GM18870 (cell line): ENCODE results near the gene SLC10A3.

Source experiments
- ATAC-seq: cut with Tn5 transposase; IDR thresholded peaks from one replicate; pipeline ENCODE4 v1.9.1; 2021; ENCODE audit warnings: moderate library complexity; ENCODE audit not compliant: unreplicated experiment

SLC10A3 gene

DNA sequence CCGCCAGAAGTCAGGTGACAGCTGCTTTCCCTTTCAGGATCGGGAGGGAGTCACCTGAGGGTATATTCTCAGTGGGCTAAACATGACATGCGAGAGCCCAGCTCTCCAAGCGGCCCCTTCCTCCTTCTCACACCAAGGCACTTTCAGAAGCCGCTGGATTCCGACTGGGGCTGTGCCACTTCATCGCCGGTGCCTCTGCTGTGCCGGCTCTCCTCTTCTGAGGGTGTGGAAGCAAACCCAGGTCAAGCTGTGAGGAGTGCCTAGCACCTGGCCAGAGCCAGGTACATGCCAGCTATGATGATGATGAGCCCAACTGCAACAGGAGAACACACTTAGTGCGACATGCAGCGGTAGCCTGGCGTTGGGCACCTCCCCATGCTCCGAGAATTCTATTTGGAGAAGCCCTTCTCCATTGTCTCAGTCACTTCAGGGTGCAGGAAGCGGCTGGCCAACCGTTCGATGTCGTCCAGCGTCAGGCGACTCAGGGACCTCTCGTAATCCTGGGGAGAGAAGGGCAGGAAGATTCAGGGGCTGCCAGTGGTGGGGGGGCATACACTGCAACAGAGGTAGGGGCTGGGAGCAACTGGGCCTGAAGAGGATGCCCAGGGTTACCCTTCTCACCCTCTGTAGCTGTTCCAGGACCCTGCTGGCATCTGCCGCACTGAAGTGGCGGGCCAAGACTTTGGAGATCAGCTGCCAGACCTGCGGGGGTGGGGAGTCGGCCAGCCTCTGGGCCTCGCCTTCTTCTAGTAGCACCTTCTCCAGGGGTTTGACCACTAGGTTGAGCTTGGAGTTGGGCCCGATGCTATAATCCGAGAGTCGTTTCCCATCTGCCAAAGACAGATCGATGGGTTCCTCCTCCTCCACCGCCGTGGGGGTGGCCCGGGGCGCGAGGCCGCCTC is 5.0 kb downstream of the SLC10A3 start:
- no peak for ATAC-seq

DNA sequence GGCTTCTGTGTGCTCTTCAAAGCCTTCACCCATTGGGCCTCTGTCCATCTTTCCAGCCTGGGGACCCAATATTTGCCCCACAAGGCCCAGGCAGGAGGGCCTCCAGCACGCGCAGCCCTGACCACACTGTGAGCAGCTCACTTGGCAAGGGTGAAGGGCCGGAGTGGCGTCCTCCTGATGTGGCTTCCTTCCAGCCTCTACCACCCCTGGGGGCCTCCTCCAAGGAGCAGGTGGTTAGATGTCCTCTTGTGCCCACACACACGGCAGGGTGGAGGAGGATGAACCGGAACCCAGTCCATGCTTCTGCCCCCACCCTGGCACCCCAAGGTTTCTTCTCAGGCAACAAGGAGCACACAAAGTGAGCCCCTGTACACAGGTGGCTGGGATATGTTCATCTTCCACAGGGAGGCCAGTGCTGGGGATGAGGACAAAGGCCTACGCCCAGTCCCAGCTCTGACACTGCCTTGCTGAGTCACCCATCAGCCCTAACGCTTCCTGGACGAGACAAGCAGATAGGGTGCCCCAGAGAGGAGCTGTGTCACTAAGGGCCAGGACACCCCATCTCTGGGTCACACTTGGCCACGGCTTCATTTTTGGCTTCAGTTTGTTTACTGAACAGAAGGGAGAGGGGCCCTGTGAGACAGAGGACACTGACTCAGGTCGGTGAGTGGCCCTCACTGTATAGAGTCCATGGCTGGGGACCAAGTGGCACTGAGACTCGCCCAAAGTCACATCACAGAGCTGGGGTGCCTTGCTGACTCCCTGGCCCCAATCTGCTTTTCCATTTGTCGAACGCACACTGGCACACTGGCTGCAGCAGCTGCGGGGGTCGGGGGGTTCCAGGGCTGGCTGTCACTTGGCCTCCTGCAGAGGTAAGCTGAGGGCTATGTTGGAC is 5.9 kb downstream of the SLC10A3 start:
- ATAC-seq = no peak

DNA sequence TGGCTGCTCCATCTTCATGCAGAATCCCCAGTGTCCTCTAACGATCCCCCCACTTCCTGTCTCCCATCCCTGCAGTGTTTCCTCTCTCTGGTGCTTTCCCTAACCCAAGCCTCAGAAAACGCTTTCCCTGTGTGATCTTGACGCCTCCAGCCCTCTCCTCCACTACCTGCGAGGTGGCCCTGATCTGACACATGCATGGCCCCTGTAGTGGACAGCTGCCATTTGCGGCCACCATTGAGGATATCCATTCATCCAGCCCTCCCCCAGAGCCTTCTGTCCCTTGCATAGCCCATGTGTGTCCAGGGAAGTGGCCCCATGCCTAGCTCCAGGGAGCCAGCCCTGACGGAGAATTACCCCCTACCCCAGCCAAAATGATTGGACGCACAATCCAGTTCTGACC is 7.1 kb downstream of the SLC10A3 start:
- ATAC-seq = no peak

DNA sequence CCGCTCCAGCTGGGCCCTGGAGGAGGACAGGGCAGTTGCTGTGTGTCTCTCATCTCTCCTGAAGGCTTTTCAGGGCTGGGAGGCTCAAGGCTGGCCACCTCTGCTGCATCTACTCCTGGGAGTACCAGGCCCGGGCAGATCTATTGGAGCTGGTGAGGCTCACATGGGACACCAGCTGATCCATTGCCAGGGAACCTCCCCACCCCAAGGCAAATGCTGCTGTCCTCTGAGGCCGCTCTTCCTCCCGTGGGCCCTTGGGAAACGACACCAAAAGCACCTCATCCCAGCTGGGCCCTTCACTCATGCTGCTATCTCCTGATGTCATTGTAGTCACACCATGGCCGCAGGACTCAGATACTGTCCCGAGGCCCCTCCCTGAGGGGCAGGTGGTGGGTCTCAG is 7.6 kb downstream of the SLC10A3 start:
- no peak for ATAC-seq

DNA sequence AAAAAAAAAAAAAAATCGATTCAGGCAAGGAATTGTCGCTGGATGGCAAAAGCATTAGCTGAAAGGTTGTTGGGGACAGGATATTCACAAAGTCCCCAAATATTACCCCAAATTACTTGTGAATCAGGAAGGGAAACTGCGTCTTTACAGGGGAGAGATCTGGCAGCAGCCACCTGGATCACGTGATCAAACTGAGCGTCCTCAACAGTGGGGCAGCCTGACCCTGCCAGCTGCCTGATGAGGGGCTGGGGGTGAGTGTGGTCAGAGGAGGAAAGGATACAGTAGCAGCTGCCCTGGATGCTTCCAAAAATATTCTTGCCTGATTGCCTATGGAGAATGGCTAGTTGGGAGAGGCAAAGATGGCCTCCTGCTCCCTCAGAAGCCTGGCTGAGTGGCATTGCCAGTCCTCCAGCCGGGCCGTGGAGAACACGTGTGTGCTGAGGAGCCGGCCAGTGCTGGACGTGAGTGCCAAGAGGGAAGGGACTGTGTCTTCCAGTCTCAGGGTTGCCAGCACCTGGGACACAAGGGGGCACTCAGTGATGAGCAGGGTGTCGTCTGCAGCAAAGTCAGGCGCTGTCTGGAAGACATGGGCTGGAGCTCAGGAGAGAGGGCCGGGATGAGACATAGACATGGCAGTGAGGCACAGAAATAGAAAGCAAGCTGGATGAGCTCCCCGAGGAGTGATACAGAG is 8.4 kb downstream of the SLC10A3 start:
- no peak for ATAC-seq

DNA sequence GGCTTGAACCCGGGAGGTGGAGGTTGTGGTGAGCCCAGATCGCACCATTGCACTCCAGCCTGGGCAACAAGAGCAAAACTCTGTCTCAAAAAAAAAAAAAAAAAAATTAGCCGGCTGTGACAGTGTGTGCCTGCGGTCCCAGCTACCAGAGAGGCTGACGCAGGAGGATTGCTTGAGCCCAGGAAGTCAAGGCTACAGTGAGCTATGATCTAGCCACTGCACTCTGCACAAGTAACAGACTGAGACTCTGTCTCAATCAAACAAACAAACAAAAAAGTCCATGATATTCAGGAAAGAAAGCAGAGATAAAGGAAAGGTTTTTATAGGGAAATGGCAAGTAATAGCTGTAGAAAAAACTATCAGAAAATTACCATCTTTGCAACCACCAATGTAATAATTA is 9.2 kb downstream of the SLC10A3 start:
- ATAC-seq = no peak

DNA sequence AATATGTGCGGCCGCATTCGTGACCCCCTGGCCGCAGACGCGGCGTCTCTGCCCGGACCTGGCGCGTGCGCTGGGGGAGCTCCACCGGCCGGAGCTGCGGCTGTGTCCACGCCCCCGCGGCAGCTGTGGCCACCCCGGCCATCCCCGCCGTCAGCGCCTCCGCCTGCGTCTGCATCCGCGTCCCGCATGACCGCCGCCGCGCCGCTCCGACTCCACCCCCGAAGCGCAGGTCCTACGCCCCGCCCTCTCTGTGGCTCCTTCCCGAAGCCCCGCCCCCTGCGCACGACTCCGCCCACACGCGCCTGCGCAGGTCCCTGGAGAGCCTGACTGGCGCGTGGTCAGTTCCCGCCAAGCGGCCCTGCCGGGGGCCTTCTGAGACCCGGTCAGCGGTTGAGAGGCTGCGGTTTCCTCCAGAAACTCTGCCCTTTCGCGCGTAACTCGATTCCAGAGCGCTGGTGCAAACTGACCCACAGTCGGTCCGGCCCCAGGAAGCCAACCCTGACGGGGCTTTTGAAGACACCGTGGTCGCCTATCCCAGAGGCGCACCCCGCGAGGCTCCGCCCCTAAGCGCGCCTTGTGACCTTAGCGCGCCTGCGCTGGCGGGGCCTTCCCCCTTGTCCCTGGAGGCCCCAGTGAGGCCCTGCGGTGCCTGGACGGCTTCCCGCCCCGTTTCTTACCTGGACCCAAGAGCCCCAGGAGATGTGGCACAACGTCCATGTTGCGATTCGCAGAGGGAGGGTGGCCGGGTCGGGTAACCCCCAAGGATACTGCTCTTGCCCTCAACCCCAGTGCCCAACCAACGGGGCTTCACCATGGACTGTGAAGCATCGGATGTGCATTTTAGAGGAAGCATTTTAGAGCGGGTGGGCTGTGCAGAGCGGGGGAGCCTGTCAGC is 11.5 kb downstream of the SLC10A3 start, which contains the start of gene LAGE3:
Gene LAGE3, minus strand, starts transcription at position 554 of the 895 bp plus-strand sequence. Its CDS starts 366 bp downstream, at position 188.
- peak; percentile 69 for ATAC-seq

DNA sequence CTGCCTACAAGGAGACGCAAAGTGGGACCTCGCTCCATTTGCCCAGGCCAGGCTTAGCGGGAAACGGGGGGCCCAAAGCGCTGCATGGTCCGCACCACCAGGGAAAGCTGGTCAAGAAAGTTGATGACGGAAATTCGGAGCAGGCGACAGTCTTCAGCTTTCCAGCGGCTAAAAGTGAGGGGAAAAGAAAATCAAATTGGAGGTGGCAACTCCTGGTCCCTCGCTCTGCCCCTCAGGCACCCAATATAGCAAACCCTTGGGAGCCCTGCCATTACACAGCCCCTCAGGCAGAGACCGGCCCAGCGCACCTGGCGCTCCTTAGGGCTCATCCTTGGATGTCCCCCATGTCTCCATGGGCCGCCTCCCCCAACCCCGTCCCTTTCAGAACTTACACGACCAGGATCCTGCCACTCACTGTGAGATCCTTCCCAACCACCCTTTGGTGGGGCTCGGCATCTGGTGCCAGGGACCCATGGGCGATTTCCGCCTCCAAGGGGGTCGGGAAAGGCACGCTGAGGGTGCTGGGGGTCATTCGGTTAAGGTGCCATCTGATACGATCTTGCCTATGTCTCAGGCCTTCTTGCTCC is 12.4 kb downstream of the SLC10A3 start:
- ATAC-seq = no peak

DNA sequence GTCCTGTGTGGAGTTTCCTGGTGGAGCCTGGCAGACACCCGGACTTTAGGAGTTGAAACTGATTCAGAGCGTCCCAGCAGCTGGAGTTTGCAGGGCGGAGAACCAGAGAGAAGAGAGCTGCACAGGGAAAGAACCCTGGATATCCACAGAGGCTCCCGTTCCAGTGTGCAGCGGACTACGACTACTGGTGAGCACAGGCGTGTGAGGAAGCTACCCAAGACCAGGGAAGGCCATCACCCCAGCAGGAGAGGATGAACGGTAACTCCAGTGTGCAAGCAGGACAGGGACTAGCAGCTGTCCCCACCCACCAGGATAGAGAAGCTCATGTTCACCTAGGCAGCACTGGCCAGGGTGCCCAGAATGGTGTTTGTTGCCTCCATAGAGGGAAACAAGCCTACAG is 13.6 kb downstream of the SLC10A3 start:
- ATAC-seq = no peak

DNA sequence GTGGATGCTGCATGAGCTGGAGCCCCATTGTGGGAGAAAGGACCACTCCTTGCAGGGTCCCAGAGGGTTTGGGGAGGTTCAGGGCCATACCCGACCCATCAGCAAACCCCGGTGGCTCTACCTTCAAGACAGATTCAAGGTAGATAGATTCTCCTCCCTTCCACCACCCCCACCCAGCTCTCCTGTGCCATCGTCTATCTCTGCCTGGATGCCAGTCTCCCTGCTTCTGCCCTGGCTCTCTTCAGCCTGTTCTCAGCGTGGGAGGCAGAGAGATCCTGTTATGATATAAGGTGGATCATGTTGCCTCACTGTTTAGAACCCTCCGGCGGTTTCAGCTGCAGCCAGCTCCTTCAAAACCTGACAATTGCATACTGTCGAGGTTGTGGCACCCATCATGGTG is 16.7 kb downstream of the SLC10A3 start:
- ATAC-seq = no peak

DNA sequence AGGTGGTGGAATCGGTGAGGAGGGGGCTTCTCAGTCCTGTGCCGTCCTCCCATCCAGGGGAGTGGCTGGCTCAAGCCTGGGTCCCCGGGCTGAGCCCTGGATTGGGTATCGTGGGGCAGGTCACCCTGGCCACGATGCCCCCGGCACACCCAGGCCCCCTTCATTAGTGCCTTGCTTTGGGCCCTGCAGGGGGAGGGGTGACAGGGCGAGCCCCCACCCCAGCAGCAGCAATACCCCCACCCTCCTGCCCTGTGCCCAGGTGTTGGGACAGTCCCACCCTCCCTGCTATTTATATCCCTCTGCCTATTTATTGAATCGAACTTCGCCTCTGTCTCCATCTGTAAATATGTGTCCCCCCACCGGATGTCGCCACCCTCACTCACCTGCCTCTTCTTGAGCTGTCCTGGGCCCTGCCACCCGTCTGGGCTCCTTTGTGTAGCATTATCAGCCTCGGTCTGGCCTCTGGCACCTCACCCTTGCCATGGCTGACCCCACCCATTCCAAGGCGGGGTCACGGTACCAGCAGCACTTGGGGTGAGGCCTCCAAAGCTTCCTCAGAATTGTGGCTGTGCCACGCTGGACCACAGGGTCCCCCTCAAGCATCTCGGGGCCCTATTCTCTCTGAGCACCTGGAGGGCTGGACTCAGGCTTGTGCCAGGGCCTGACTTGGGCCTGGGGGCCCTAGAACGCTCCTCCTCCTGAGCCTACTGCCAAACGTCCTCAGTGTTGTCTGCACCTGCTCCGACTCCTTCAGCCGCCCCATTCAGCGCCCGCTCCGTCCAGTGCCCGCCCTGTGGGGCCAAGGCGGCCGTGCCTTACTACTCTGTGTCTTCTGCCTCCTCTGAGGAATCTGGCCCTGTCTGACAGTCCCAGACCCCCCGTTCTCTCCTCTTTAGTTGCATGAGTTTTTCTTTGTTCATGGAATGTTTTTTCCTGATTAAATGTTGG is 17.5 kb downstream of the SLC10A3 start:
- no peak for ATAC-seq

DNA sequence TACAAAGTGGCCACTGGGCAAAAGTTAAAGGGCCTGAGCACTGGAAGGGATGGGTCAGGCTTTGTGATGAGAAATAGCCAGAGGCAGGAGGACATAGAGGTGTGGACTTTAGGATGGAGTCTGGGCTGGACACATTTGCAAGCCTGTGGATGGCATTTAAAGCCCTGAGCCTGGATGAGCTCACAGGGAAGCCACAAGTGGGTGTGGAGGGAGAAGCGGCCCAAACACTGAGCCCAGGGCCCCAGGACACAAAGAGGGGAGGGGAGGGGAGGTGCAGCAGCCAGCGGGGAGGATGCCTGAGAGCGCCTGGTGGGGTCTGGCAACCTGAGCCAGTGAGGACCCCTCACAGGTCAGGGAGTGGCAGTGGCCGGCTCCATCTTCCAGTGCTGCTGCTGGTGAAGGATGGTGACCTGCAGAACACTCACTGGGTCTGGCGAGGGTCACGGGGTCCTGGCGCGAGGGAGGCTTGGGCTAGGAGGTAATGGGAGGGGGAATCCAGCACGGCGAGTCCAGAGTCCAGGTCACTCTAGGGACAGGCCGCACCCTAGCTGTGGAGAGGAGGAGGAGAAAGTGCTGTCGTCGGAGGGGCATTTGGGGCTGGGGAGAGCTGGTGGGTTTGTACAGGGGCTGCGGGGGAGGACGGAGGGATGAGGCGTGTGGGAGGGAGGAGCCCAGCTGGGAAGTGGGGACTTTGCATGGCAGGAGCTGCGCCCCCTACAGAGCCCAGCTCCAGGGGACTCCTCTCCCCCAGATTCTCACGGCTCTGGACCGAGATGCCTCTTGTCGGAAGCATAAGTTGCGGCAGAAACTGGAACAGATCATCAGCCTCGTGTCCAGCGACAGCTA is 18.4 kb downstream of the SLC10A3 start:
- no peak for ATAC-seq

DNA sequence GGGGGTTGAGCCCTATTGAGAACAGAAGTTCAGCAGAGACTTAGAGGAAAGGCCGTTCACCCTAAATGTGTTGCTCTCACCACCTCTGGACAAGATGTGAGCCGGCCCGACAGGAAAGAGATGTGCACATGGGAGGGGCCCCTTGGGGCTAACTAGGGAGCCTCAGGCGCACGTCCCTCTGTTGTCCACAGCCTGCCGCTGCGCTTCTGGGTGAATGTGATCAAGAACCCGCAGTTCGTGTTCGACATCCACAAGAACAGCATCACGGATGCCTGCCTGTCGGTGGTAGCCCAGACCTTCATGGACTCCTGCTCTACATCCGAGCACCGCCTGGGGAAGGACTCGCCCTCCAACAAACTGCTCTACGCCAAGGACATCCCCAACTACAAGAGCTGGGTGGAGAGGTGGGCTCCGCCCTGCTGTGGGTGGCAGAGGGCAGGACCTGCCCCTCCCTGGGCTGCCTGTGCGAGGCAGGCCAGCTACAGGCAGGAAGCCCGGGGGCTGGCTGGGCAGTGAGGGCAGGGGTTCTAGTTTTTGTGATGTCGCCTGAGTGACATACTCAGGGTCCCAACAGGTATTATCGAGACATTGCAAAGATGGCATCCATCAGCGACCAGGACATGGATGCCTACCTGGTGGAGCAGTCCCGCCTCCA is 19.4 kb downstream of the SLC10A3 start:
- no peak for ATAC-seq

DNA sequence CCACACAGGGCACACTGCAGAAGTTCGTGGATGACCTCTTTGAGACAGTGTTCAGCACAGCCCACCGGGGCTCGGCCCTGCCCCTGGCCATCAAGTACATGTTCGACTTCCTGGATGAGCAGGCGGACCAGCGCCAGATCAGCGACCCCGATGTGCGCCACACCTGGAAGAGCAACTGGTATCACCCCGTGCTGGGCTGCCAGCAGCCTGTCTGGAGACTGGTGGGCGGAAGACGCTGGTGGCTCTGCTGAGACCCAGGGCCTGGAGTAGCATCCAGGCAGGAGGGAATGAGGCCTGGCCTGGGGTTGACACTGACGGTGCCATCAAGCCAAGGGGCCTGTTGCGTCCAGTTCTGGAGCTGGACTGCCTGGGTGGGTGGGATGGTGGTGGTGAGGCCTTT is 20.0 kb downstream of the SLC10A3 start:
- ATAC-seq = no peak

DNA sequence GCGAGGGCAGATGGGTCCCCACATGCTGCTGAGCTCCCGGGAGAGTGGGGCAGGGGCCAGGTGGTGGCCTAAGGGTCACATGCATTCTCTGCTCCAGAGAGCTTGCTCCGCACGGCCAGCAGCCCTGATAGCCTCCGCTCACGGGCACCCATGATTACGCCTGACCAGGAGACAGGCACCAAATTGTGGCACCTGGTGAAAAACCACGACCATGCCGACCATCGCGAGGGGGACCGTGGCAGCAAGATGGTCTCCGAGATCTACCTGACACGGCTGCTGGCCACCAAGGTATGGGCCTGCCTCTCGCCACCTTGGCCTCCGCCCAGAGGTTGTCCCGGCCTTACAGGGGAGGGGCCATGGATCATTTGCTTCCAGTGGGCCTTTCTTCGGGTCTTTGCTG is 20.5 kb downstream of the SLC10A3 start:
- ATAC-seq = no peak

DNA sequence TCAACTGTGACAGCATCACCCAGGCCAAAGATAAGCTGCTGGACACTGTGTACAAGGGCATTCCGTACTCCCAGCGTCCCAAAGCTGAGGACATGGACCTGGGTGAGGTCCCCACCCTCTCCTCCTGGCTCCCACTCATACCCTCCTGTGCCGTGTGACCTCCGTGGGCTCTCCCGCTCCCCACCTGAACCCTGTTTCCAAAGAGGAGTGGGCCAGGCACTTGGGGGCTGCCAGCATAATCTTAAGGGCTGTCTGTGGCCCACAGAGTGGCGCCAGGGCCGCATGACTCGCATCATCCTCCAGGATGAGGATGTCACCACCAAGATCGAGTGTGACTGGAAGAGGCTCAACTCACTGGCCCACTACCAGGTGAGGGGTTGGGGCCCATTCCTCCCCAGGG is 21.3 kb downstream of the SLC10A3 start:
- no peak for ATAC-seq

DNA sequence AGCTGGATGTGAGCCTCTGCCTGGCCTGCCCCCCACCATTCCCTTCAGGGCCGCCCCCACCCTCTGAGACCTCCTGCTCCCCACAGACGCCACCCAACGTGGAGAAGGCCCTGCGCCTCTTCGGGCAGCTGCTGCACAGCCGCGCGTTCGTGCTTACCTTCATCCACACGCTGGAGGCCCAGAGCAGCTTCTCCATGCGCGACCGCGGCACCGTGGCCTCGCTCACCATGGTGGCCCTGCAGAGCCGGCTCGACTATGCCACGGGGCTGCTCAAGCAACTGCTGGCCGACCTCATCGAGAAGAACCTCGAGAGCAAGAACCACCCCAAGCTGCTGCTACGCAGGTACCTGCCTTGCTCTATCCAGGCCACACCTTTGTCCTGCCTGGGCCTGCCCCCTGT is 22.2 kb downstream of the SLC10A3 start:
- ATAC-seq = no peak
